Activated CD8-positive, alpha-beta T cell treated with anti-CD3 and anti-CD28 coated beads for 36 hours (primary cell): ENCODE measurements around the gene TMED6. TPM values are rescaled to one million over a fixed set of nuclear protein-coding genes. Genes with fewer than 3 reads are reported as not detected.

Source experiments
- ATAC-seq: fragments of 200-7000 bp; cut with Tn5 transposase; one replicate; pipeline ENCODE4 v1.10.0; 2021; ENCODE audit warnings: mild to moderate bottlenecking, moderate library complexity
- CTCF ChIA-PET: fragments of 350-600 bp; sonication (Branson Sonifier 250); formaldehyde crosslinking; loops from one replicate; lab custom pipeline; 2021; ENCODE audit warnings: antibody characterized with exemption; lab: Charles Lee
- POLR2A ChIA-PET: fragments of 350-600 bp; sonication (Branson Sonifier 250); formaldehyde crosslinking; loops from one replicate; lab custom pipeline; 2021; ENCODE audit warnings: antibody characterized with exemption; lab: Charles Lee
- DNase-seq: peaks from one replicate; pipeline ENCODE4 v3.0.0-alpha.2; 2020
- H3K27ac Mint-ChIP-seq: one replicate; pipeline ENCODE4 v1.8.0; 2021; ENCODE audit warnings: mild to moderate bottlenecking, mixed read lengths
- H3K27me3 Mint-ChIP-seq: one replicate; pipeline ENCODE4 v1.8.0; 2021; ENCODE audit warnings: mixed read lengths
- H3K36me3 Mint-ChIP-seq: one replicate; pipeline ENCODE4 v1.8.0; 2021; ENCODE audit warnings: low read depth, mixed read lengths
- H3K4me1 Mint-ChIP-seq: one replicate; pipeline ENCODE4 v1.8.0; 2021; ENCODE audit warnings: low read depth, mixed read lengths
- H3K4me3 Mint-ChIP-seq: one replicate; pipeline ENCODE4 v1.8.0; 2021; ENCODE audit warnings: mild to moderate bottlenecking, moderate library complexity, mixed read lengths
- H3K9me3 Mint-ChIP-seq: one replicate; pipeline ENCODE4 v1.8.0; 2021; ENCODE audit warnings: mixed read lengths
- intact Hi-C: fragments of 100-400 bp; cut with micrococcal nuclease; formaldehyde crosslinking; loops from one replicate; pipeline ENCODE4 v1.10.0; 2022
- total RNA-seq, 2 experiments: library from RNA; stranded (reverse); gene quantifications; one replicate each; pipeline ENCODE4 v1.2.3, GENCODE V29; 2021
- TF ChIP-seq, protein P1 (sequence below): fragments of 200-600 bp; IDR thresholded peaks from one replicate; pipeline ENCODE4 v1.8.0; 2022; ENCODE audit warnings: antibody characterized with exemption, mild to moderate bottlenecking

Gene TMED6
- total RNA-seq, 2 experiments from 2014 or later, result 1.2 to 2.2 TPM

- intact Hi-C loops, result no loop called here
- ChIA-PET CTCF (no interaction called here), POLR2A (interaction anchor here (1.0 kb wide), 1 partner anchor 10 kb away, joined by 3 read pairs; no protein-coding TSS in a partner anchor)
- H3K27ac Mint-ChIP-seq, result no peak overlapping the region
- H3K4me1 Mint-ChIP-seq, result peaks cover 34% of the 10 kb centered on the region
- TF ChIP-seq, protein P1, sequence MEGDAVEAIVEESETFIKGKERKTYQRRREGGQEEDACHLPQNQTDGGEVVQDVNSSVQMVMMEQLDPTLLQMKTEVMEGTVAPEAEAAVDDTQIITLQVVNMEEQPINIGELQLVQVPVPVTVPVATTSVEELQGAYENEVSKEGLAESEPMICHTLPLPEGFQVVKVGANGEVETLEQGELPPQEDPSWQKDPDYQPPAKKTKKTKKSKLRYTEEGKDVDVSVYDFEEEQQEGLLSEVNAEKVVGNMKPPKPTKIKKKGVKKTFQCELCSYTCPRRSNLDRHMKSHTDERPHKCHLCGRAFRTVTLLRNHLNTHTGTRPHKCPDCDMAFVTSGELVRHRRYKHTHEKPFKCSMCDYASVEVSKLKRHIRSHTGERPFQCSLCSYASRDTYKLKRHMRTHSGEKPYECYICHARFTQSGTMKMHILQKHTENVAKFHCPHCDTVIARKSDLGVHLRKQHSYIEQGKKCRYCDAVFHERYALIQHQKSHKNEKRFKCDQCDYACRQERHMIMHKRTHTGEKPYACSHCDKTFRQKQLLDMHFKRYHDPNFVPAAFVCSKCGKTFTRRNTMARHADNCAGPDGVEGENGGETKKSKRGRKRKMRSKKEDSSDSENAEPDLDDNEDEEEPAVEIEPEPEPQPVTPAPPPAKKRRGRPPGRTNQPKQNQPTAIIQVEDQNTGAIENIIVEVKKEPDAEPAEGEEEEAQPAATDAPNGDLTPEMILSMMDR, result no peak
- DNase-seq, result no peak
- no peaks in the 10 kb centered on the region for H3K9me3 Mint-ChIP-seq
- ATAC-seq, result no peak
- H3K36me3 Mint-ChIP-seq, result peaks cover 50% of the 10 kb centered on the region
- H3K4me3 Mint-ChIP-seq, result no peak overlapping the region
- H3K27me3 Mint-ChIP-seq, result no peaks in the 10 kb centered on the region
Observed at GRCh38 chr16:69334696-69335095, 16.9 kb downstream of the TMED6 start.

- peak within 1 kb of the TSS; percentile 87 for H3K27ac Mint-ChIP-seq
- intact Hi-C loops, result loop anchor here (1.0 kb wide), 1 partner anchor 9 kb away; the partner anchor contains the start of genes COG8 and NIP7
- peak; percentile 85 for DNase-seq
- TF ChIP-seq, protein P1, result no peak
- CTCF ChIA-PET, result interaction anchor here (4.4 kb wide), 1 partner anchor 9 kb away, joined by 28 read pairs; the partner anchor contains the start of genes COG8 and NIP7
- H3K36me3 Mint-ChIP-seq, result peaks cover 61% of the 10 kb centered on the region
- peak within 1 kb of the TSS; percentile 84 for H3K4me3 Mint-ChIP-seq
- no peaks in the 10 kb centered on the region for H3K27me3 Mint-ChIP-seq
- H3K9me3 Mint-ChIP-seq, result no peaks in the 10 kb centered on the region
- peak; percentile 97 for ATAC-seq
- POLR2A ChIA-PET, result interaction anchor here (1.0 to 7.2 kb wide), 8 partner anchors 9 to 234 kb away, joined by 3 to 93 read pairs (median 3); partner anchors contain the start of genes COG8 and NIP7
- peaks cover 40% of the 10 kb centered on the region for H3K4me1 Mint-ChIP-seq
Observed at GRCh38 chr16:69330286-69331109, 21.1 kb downstream of the TMED6 start, which contains the start of gene PDF. PDF (minus strand) TSS chr16:69330588; CDS start chr16:69330570, 18 bp downstream.

- CTCF ChIA-PET, result interaction anchor here (1.0 to 4.4 kb wide), 3 partner anchors 10 to 425 kb away, joined by 3 to 28 read pairs (median 3); partner anchors contain the start of genes COG8, NIP7 and NOB1
- H3K9me3 Mint-ChIP-seq, result no peaks in the 10 kb centered on the region
- DNase-seq (peak; percentile 51), ATAC-seq (peak; percentile 45)
- peaks cover 43% of the 10 kb centered on the region for H3K4me1 Mint-ChIP-seq
- TF ChIP-seq, protein P1, result no peak
- no peaks in the 10 kb centered on the region for H3K27me3 Mint-ChIP-seq
- H3K4me3 Mint-ChIP-seq, result peak overlapping the region; percentile 84
- H3K27ac Mint-ChIP-seq, result peak overlapping the region; percentile 80
- POLR2A ChIA-PET, result interaction anchor here (1.0 to 7.2 kb wide), 8 partner anchors 10 to 235 kb away, joined by 3 to 93 read pairs (median 4); partner anchors contain the start of genes COG8 and NIP7
- intact Hi-C loops, result loop anchor here (1.0 kb wide), 1 partner anchor 10 kb away; the partner anchor contains the start of genes COG8 and NIP7
- H3K36me3 Mint-ChIP-seq, result peaks cover 56% of the 10 kb centered on the region
Observed at GRCh38 chr16:69329369-69330285, 22.0 kb downstream of the TMED6 start.

DNA sequence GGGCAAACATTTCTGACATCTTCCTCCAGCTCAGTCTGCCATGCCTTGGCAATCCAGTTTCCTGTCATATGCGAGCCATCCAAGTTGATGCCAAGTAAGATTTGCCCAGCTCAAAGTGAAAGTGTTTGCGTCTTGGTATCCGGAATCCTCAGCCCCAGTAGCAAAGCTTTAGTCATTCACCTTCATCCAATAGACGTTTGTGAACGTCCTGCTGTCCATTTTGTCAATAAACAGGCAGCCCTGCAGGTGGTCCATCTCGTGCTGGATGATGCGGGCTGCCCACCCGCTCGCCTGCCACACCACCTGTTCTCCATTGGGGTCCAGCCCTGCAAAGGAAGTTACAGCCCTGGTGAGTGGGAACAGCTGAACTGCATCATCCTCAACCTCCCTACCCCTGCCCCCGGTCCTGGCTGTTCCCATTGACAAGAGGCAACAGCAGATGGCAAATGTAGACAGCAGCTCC lies 22.7 kb downstream of the TMED6 start:
- TF ChIP-seq, protein P1, result no peak
- Mint-ChIP-seq H3K27me3 (no peaks in the 10 kb centered on the region), H3K4me1 (peaks cover 40% of the 10 kb centered on the region), H3K27ac (peak overlapping the region; percentile 80), H3K4me3 (peak overlapping the region; percentile 84), H3K36me3 (peaks cover 54% of the 10 kb centered on the region), H3K9me3 (no peaks in the 10 kb centered on the region)
- ChIA-PET POLR2A (interaction anchor here (0.6 to 7.2 kb wide), 5 partner anchors 11 to 236 kb away, joined by 3 to 93 read pairs (median 5); partner anchors contain the start of genes COG8 and NIP7), CTCF (interaction anchor here (1.0 to 4.4 kb wide), 3 partner anchors 11 to 426 kb away, joined by 3 to 28 read pairs (median 3); partner anchors contain the start of genes COG8, NIP7 and NOB1)
- intact Hi-C loops, result no loop called here
- DNase-seq (no peak), ATAC-seq (no peak)
